ENCODE measurements around the gene CABP4.

DNA sequence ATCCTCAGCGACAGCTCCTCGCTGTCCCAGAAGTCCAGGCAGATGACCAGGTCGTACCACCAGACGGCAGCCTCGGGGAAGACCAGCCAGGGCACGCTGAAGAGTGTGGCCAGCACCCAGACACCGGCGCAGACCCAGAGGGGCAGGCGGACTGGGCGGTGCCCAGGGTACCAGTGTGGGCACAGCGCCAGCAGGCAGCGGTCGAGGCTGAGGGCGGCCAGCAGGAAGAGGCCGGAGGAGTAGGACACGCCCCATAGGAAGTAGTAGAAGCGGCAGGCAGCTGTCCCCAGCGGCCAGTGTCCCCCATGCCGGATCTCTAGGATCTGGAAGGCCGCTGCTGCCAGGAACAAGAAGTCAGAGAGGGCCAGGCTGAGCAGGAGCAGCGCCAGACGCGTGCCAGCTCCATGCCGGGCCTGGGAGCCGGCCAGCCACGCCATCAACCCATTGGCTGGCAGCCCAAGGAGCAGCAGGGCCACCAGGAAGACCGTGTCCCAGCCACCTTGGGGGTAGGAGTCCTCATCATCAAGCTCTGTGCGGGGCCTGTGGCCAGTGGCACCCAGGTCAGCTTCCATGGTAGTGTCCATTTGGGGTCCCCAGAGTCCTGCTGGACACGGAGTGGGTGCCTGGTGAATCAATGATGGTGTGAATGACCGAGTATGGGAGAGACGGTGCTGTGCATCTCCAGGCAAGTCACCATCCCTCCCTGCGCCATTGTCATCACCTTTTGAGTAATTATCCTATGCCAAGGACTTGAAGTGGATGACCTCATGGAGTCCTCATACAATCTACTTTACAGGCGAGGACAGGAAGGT lies 2.8 kb upstream of the CABP4 start, which contains the start of gene GPR152:
- TF ChIP-seq, protein P1, sequence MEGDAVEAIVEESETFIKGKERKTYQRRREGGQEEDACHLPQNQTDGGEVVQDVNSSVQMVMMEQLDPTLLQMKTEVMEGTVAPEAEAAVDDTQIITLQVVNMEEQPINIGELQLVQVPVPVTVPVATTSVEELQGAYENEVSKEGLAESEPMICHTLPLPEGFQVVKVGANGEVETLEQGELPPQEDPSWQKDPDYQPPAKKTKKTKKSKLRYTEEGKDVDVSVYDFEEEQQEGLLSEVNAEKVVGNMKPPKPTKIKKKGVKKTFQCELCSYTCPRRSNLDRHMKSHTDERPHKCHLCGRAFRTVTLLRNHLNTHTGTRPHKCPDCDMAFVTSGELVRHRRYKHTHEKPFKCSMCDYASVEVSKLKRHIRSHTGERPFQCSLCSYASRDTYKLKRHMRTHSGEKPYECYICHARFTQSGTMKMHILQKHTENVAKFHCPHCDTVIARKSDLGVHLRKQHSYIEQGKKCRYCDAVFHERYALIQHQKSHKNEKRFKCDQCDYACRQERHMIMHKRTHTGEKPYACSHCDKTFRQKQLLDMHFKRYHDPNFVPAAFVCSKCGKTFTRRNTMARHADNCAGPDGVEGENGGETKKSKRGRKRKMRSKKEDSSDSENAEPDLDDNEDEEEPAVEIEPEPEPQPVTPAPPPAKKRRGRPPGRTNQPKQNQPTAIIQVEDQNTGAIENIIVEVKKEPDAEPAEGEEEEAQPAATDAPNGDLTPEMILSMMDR (IDR thresholded peaks at IDR 0.05 in 2 of 3, conservative IDR thresholded peaks at IDR 0.05 in 1 of 3; ENCODE audit: borderline replicate concordance in 1 of 3, insufficient read depth in 1 of 3, low read depth in 2 of 3, low read length in 2 of 3) = no peak
- TF ChIP-seq SP1 (IDR thresholded peaks at IDR 0.05; ENCODE audit: low read depth) (no peak), SIN3A (IDR thresholded peaks at IDR 0.05; ENCODE audit: low read depth) (no peak), POLR2A (IDR thresholded peaks at IDR 0.05; ENCODE audit: borderline replicate concordance, extremely low read depth, insufficient read depth, insufficient read length) (no peak), POLR2AphosphoS5 (IDR thresholded peaks at IDR 0.05; ENCODE audit: low read depth, low read length) (no peak)
- TF ChIP-seq, protein P2, sequence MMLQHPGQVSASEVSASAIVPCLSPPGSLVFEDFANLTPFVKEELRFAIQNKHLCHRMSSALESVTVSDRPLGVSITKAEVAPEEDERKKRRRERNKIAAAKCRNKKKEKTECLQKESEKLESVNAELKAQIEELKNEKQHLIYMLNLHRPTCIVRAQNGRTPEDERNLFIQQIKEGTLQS (IDR thresholded peaks at IDR 0.05) = no peak

Measured in HCT116 (cell line).